B cell (primary cell): ENCODE data around the gene ARHGAP45.

Experiments
- EZH2 ChIP-seq: IDR thresholded peaks from 2 replicates; pipeline ENCODE4 v1.6.1; 2012; ENCODE audit warnings: borderline replicate concordance, low read depth, mild to moderate bottlenecking, moderate library complexity, low read length; ENCODE audit not compliant: insufficient read depth, poor library complexity, severe bottlenecking
- TF ChIP-seq, protein P1 (sequence below): fragments of 200-600 bp; IDR thresholded peaks from one replicate; pipeline ENCODE4 v1.8.0; 2022; ENCODE audit warnings: antibody characterized with exemption, mild to moderate bottlenecking

DNA sequence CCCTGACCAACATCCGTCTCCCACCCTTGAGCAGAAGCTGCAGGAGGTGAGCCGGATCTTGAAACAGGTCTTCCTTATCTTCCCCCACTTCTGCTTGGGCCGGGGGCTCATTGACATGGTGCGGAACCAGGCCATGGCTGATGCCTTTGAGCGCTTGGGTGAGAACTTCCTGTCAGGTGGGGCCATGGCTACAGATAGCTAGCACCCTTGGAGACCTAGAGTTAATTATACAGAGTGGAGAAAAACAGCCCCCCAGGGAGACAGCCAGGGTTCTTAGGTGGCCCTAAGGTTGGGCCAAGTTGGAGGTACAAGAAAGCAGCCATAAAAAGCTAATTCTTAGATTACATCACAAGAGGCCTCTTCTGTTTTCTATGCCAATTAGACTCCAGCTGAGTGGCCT, 8.9 kb upstream of the ARHGAP45 start:
- TF ChIP-seq, protein P1, sequence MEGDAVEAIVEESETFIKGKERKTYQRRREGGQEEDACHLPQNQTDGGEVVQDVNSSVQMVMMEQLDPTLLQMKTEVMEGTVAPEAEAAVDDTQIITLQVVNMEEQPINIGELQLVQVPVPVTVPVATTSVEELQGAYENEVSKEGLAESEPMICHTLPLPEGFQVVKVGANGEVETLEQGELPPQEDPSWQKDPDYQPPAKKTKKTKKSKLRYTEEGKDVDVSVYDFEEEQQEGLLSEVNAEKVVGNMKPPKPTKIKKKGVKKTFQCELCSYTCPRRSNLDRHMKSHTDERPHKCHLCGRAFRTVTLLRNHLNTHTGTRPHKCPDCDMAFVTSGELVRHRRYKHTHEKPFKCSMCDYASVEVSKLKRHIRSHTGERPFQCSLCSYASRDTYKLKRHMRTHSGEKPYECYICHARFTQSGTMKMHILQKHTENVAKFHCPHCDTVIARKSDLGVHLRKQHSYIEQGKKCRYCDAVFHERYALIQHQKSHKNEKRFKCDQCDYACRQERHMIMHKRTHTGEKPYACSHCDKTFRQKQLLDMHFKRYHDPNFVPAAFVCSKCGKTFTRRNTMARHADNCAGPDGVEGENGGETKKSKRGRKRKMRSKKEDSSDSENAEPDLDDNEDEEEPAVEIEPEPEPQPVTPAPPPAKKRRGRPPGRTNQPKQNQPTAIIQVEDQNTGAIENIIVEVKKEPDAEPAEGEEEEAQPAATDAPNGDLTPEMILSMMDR: no peak
- TF ChIP-seq EZH2: no peak
